ENCODE measurements around the gene SPATC1L.

The SPATC1L gene

GRCh38 chr21:46120301-46121285 lies 63.7 kb downstream of the SPATC1L start:
- no peak for DNase-seq (ENCODE audit: low read depth in 3 of 3)

DNA sequence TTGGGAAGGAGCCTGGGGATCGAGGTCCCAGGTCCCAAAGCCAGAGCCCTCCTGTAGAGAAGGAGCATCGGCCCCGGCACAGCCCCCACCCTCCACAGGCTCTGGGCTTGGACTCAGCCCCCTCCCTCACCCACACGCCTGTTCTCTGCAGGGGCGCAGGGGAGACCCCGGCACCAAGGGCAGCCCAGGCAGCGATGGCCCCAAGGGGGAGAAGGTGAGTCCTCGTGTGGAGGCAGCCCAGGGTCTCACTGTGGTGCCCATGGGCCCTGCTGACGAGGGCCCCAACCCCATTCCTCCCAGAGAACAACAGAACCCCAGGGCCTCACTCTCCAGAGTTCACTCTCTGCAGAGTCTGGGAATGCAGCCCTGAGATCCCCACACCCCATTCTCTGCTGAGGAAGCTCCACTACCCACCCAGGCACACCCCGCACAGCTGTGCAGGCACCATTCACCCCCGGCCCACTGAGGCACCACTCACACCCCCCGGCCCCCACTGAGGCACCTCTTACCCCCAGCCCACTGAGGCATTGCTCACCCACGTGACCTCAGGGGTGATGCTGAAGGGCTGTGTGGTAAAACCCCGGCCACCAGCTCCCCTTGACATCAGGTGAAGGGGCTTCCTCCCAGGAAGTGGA lies 64.5 kb downstream of the SPATC1L start:
- no peak for DNase-seq (ENCODE audit: low read depth in 3 of 3)

- DNase-seq (ENCODE audit: low read depth in 3 of 3): no peak
These were observed 65.1 kb downstream of the SPATC1L start for GRCh38 chr21:46119144-46119636.

DNA sequence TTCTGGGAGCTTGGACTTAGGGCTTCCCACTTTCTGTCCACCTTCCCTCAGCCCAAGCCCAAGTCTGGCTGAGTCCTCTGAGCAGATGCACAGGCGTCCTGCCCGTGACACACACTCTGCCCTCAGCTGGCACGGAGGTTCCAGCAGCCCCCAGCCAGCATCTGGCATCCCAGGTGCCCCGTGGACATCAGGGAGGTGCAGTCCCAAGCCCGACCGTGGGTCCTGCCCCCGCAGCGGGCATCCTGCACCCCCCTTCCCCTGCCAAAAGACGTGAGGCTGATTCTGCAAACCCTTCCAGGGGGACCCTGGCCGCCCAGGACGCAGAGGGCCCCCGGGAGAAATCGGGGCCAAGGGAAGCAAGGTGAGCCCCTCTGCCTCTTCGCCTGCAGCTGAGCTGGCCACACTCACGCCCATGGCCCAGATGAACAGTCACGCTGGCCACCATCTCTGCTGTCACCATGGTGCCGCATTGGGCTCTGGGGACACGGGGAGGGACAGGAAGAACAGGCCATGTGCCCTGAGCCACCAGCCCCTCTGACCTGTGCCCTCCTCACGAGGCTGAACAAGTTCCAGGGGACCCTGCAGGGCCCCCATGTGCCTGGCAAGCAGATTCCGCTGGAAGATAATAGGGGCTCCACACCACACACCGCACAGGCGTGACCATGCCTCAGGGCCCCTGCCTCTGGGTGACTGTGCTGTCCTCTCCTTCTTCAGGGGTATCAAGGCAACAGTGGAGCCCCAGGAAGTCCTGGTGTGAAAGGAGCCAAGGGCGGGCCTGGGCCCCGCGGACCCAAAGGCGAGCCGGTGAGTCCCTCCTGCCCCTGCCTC lies 65.7 kb downstream of the SPATC1L start:
- DNase-seq (ENCODE audit: low read depth in 3 of 3): no peak

- no peak for DNase-seq (ENCODE audit: low read depth in 3 of 3)
These were observed 66.5 kb downstream of the SPATC1L start for GRCh38 chr21:46117586-46118315.

- DNase-seq (ENCODE audit: low read depth in 3 of 3): no peak
These were observed 67.3 kb downstream of the SPATC1L start for GRCh38 chr21:46116776-46117585.

- no peak for DNase-seq (ENCODE audit: low read depth in 3 of 3)
These were observed 68.0 kb downstream of the SPATC1L start for GRCh38 chr21:46116189-46116775.

GRCh38 chr21:46115441-46116188 lies 68.6 kb downstream of the SPATC1L start:
- no peak for DNase-seq (ENCODE audit: low read depth in 3 of 3)

DNA sequence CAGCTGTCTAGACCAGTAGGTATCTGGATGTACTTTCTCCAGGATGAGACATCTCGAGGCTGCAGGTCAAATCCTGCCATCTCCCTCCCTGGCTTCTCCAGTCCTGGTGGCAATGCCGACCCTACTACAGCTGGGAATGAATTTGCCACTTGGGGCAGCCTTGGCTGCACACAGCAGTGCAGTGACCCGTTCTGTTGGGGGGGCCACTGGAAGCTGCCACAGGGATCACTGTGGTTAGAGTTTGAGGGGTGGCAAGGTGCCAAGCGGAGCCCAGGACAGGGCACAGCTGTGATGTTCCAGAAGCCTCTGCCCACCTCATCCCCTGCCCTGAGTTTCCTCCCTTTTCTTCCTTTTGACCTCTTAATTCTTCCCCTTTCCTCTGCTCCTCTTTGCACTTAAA lies 69.3 kb downstream of the SPATC1L start:
- DNase-seq (ENCODE audit: low read depth in 3 of 3): no peak

DNA sequence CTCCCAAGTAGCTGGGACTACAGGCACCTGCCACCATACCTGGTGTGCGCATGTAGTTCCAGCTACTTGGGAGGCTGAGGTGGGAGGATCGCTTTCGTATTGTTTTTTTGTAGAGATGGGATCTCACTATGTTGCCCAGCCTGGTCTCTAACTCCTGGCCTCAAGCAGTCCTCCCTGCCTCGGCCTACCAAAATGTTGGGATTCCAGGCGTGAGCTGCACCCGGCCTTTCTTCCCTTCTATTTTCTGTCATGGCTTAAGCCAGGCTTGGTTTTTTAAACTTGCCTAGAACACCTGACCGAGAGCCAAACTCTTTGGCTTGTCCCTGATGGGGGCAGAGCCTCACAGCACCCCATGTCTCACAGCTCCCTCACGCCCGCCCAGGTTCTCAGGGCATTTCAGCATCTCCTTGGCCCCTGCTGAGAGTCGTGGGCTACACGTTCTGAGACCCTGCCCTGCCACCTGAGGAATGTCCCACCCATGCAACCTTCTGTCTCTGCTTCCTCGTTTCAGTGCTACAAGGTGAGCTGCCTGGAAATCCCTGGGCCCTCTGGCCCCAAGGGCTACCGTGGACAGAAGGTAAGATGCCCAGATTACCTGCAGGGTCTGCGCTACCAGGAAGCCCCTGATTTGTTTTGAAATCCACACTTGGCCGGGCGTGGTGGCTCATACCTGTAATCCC lies 70.6 kb downstream of the SPATC1L start:
- no peak for DNase-seq (ENCODE audit: low read depth in 3 of 3)

GRCh38 chr21:46112725-46113215 lies 71.5 kb downstream of the SPATC1L start:
- no peak for DNase-seq (ENCODE audit: low read depth in 3 of 3)

GRCh38 chr21:46111857-46112724 lies 72.2 kb downstream of the SPATC1L start:
- DNase-seq (ENCODE audit: low read depth in 3 of 3): no peak

- DNase-seq (ENCODE audit: low read depth in 3 of 3): no peak
These were observed 73.1 kb downstream of the SPATC1L start for GRCh38 chr21:46111193-46111571.
